AG09309 (cell line): ENCODE results near the gene MTX2.

ENCODE experiments used
- DNase-seq: peaks from one replicate; pipeline ENCODE4 v3.0.0-alpha.2; 2010; ENCODE audit warnings: low read depth
- H3K4me3 ChIP-seq: 2 replicates; pipeline ENCODE4 v1.5.1; 2011; ENCODE audit warnings: mild to moderate bottlenecking, low read depth, low read length, moderate library complexity; ENCODE audit not compliant: control insufficient read depth
- CTCF ChIP-seq: IDR thresholded peaks from 2 replicates; pipeline ENCODE4 v1.5.1; 2011; ENCODE audit warnings: mild to moderate bottlenecking, low read depth, low read length, inconsistent platforms; ENCODE audit not compliant: insufficient read depth, control insufficient read depth; ENCODE audit errors: missing control alignments

MTX2 gene

GRCh38 chr2:176268976-176269318 is 295 bp upstream of the MTX2 start:
- H3K4me3 ChIP-seq, result peak overlapping the region; percentile 60
- no peak for TF ChIP-seq CTCF

GRCh38 chr2:176270100-176270750 is 983 bp downstream of the MTX2 start:
- DNase-seq, result no peak
- peak overlapping the region; percentile 60 for H3K4me3 ChIP-seq
- TF ChIP-seq CTCF, result no peak

More at GRCh38 chr2:176268976-176269318, 295 bp upstream of the MTX2 start:
- DNase-seq, result no peak

- no peak overlapping the region for H3K4me3 ChIP-seq
- DNase-seq, result no peak
- TF ChIP-seq CTCF, result no peak
Measured at GRCh38 chr2:176272870-176273459, 3.7 kb downstream of the MTX2 start.

GRCh38 chr2:176278927-176279326 is 9.7 kb downstream of the MTX2 start:
- no peak for DNase-seq
- no peak for TF ChIP-seq CTCF
- H3K4me3 ChIP-seq, result no peak overlapping the region

- no peak for DNase-seq
- TF ChIP-seq CTCF, result no peak
- no peak overlapping the region for H3K4me3 ChIP-seq
Measured at GRCh38 chr2:176280156-176280555, 10.9 kb downstream of the MTX2 start.

- no peak overlapping the region for H3K4me3 ChIP-seq
- no peak for TF ChIP-seq CTCF
- peak; percentile 47 for DNase-seq
Measured at GRCh38 chr2:176280867-176281658, 11.8 kb downstream of the MTX2 start.
